ENCODE results near the gene PMEPA1. TPM values are rescaled to one million over a fixed set of nuclear protein-coding genes. Genes with fewer than 3 reads are reported as not detected.

Gene PMEPA1
- total and polyA plus RNA-seq, 4 donors: 0.61 to 1.5 (median 1.1) TPM

DNA sequence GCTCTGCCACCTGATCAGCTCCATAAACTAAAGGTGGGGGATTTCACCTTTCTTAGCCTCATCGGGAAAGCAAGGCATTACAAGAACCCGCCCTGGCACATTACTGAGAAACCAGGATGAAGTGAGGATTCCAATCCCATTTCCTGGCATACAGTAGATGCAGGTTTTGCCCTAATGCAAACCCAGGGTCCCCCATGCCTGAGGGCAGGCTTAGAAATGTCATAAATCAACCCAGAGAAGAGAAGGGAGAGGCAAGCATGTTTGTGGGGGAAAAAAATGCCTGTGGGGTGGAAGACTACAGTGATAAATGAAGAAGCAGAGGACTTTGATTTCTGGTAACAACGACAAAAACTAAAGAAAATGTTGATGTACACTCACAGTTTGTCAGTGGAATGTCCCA lies 18.0 kb upstream of the PMEPA1 start (continued):
- no peak for TF ChIP-seq FOXA2 (IDR thresholded peaks at IDR 0.05)
- TF ChIP-seq, protein P1, sequence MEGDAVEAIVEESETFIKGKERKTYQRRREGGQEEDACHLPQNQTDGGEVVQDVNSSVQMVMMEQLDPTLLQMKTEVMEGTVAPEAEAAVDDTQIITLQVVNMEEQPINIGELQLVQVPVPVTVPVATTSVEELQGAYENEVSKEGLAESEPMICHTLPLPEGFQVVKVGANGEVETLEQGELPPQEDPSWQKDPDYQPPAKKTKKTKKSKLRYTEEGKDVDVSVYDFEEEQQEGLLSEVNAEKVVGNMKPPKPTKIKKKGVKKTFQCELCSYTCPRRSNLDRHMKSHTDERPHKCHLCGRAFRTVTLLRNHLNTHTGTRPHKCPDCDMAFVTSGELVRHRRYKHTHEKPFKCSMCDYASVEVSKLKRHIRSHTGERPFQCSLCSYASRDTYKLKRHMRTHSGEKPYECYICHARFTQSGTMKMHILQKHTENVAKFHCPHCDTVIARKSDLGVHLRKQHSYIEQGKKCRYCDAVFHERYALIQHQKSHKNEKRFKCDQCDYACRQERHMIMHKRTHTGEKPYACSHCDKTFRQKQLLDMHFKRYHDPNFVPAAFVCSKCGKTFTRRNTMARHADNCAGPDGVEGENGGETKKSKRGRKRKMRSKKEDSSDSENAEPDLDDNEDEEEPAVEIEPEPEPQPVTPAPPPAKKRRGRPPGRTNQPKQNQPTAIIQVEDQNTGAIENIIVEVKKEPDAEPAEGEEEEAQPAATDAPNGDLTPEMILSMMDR (IDR thresholded peaks at IDR 0.05; ENCODE audit: low read depth, low read length, missing input control): no peak

DNA sequence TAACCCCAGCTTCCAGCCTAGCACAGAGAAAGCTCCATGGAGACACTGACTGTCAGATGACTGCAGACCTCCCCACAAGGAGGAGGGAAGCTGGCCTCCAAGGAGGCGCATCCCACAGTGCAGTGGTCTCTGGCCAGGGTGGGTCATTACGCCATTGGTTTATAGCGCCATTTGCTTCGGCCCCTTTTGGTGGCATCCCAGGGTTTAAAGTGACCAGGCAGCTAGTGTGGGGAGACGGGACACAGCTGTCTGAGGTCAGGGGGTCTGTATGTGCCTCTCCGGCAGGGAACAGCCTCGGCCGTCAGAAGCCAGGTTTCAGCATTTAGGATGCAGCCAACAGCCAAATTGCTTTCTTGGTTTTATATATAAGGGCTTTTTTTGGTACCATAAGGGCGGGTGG lies 15.8 kb upstream of the PMEPA1 start:
- Histone ChIP-seq H3K27me3 (ENCODE audit: control insufficient read depth in 4 of 4, insufficient read depth in 4 of 4, low read length in 3 of 4) (peaks cover 0 to 12% (median 3%) of the 10 kb centered on the region in 4 donors), H3K27ac (ENCODE audit: low read depth in 1 of 2, low read length in 2 of 2) (no peak overlapping the region), H3K4me1 (ENCODE audit: control insufficient read depth in 4 of 4, insufficient read depth in 4 of 4, low read length in 3 of 4) (no peaks in the 10 kb centered on the region), H3K9ac (ENCODE audit: low read depth in 1 of 2, low read length in 2 of 2) (no peak overlapping the region), H3K4me3 (ENCODE audit: low read depth in 1 of 3, low read length in 3 of 3) (no peak overlapping the region), H3K36me3 (ENCODE audit: control insufficient read depth in 4 of 4, insufficient read depth in 3 of 4, low read depth in 1 of 4, low read length in 3 of 4) (no peaks in the 10 kb centered on the region), H3K9me3 (ENCODE audit: control insufficient read depth in 4 of 4, low read length in 3 of 4) (no peaks in the 10 kb centered on the region)
- 84% methylated on average over 9 of the region's 9 CpGs for WGBS
- TF ChIP-seq SP1 (IDR thresholded peaks at IDR 0.05) (no peak), YY1 (IDR thresholded peaks at IDR 0.05) (no peak), FOXA1 (IDR thresholded peaks at IDR 0.05) (no peak), GABPA (IDR thresholded peaks at IDR 0.05 in 1 of 2, conservative IDR thresholded peaks at IDR 0.05 in 1 of 2) (no peak)
- TF ChIP-seq, protein P2, sequence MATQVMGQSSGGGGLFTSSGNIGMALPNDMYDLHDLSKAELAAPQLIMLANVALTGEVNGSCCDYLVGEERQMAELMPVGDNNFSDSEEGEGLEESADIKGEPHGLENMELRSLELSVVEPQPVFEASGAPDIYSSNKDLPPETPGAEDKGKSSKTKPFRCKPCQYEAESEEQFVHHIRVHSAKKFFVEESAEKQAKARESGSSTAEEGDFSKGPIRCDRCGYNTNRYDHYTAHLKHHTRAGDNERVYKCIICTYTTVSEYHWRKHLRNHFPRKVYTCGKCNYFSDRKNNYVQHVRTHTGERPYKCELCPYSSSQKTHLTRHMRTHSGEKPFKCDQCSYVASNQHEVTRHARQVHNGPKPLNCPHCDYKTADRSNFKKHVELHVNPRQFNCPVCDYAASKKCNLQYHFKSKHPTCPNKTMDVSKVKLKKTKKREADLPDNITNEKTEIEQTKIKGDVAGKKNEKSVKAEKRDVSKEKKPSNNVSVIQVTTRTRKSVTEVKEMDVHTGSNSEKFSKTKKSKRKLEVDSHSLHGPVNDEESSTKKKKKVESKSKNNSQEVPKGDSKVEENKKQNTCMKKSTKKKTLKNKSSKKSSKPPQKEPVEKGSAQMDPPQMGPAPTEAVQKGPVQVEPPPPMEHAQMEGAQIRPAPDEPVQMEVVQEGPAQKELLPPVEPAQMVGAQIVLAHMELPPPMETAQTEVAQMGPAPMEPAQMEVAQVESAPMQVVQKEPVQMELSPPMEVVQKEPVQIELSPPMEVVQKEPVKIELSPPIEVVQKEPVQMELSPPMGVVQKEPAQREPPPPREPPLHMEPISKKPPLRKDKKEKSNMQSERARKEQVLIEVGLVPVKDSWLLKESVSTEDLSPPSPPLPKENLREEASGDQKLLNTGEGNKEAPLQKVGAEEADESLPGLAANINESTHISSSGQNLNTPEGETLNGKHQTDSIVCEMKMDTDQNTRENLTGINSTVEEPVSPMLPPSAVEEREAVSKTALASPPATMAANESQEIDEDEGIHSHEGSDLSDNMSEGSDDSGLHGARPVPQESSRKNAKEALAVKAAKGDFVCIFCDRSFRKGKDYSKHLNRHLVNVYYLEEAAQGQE (IDR thresholded peaks at IDR 0.05): no peak
- no peak for DNase-seq (ENCODE audit: low spot score)

DNA sequence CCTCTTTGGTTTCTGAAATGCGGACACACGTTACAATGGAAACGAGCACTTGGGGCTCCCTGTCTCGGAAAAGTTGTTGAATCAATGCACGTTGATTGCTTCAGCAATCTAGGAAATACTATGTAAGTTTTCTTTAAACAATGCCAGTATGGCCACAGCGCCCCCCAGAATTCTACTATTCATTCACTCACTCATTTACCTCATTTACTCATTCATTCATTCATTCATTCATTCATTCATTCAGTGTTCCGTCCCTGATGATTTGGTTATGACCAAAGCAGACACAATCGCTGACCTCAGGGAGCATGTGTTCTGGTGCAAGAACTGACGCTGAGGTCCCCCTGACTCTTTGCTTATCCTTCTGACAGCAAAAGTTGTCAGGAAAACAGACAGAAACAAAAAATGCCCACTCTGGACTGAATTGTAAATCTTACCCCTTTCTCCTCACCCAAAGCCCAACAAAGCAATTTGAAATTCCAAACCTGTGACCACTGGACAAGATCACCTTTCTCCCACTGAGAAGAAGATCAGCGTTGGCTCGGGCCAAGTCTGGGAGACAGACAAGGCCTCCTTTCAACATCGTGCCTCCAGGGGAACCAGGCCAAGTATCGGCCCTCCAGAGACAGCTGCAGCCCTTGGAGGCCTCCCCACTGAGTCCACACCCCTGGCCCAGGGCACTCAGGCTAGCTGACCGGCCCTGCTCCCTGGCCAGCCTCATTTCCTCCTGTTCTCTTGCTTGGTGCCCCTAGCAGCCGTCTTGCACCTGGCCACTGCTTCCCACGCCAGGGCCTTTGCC lies 15.0 kb upstream of the PMEPA1 start:
- H3K9me3 ChIP-seq (ENCODE audit: control insufficient read depth in 4 of 4, low read length in 3 of 4): no peaks in the 10 kb centered on the region

More for the DNA sequence above, 15.0 kb upstream of the PMEPA1 start:
- Histone ChIP-seq H3K4me3 (ENCODE audit: low read depth in 1 of 3, low read length in 3 of 3) (no peak overlapping the region), H3K9ac (ENCODE audit: low read depth in 1 of 2, low read length in 2 of 2) (no peak overlapping the region), H3K27ac (ENCODE audit: low read depth in 1 of 2, low read length in 2 of 2) (no peak overlapping the region), H3K27me3 (ENCODE audit: control insufficient read depth in 4 of 4, insufficient read depth in 4 of 4, low read length in 3 of 4) (peaks cover 0 to 12% (median 4%) of the 10 kb centered on the region in 4 donors), H3K36me3 (ENCODE audit: control insufficient read depth in 4 of 4, insufficient read depth in 3 of 4, low read depth in 1 of 4, low read length in 3 of 4) (no peaks in the 10 kb centered on the region), H3K4me1 (ENCODE audit: control insufficient read depth in 4 of 4, insufficient read depth in 4 of 4, low read length in 3 of 4) (no peaks in the 10 kb centered on the region)
- WGBS: 81% methylated on average over 16 of the region's 16 CpGs
- TF ChIP-seq, protein P3, sequence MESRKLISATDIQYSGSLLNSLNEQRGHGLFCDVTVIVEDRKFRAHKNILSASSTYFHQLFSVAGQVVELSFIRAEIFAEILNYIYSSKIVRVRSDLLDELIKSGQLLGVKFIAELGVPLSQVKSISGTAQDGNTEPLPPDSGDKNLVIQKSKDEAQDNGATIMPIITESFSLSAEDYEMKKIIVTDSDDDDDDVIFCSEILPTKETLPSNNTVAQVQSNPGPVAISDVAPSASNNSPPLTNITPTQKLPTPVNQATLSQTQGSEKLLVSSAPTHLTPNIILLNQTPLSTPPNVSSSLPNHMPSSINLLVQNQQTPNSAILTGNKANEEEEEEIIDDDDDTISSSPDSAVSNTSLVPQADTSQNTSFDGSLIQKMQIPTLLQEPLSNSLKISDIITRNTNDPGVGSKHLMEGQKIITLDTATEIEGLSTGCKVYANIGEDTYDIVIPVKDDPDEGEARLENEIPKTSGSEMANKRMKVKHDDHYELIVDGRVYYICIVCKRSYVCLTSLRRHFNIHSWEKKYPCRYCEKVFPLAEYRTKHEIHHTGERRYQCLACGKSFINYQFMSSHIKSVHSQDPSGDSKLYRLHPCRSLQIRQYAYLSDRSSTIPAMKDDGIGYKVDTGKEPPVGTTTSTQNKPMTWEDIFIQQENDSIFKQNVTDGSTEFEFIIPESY (IDR thresholded peaks at IDR 0.05): no peak
- TF ChIP-seq HNF4A (conservative IDR thresholded peaks at IDR 0.05) (no peak), SP1 (IDR thresholded peaks at IDR 0.05) (no peak), RXRA (IDR thresholded peaks at IDR 0.05) (no peak), TAF1 (conservative IDR thresholded peaks at IDR 0.05) (no peak), HNF4G (IDR thresholded peaks at IDR 0.05) (no peak)
- TF ChIP-seq, protein P1 (IDR thresholded peaks at IDR 0.05; ENCODE audit: low read depth, low read length, missing input control): no peak
- no peak for DNase-seq (ENCODE audit: low spot score)
